ENCODE results near the gene PTPRN. TPM values are rescaled to one million over a fixed set of nuclear protein-coding genes. Genes with fewer than 3 reads are reported as not detected.

Gene PTPRN
- polyA plus RNA-seq, 2 of the 4 experiments (the other 2 are of a cell fraction): 0.44 to 1.1 TPM

GRCh38 chr2:219249203-219249980 is 59.8 kb downstream of the PTPRN start (continued):
- TF ChIP-seq BCL3 (IDR thresholded peaks at IDR 0.05): 0 out of 3 replicates have a peak, but pooled peaks have one; percentile 21
- no peak for TF ChIP-seq HEYL (CRISPR knock-in tag; IDR thresholded peaks at IDR 0.05)
- TF ChIP-seq ZC3H11A (IDR thresholded peaks at IDR 0.05): no peak
- TF ChIP-seq NPAS2 (CRISPR knock-in tag; IDR thresholded peaks at IDR 0.05; ENCODE audit: borderline replicate concordance): no peak
- no peak for TF ChIP-seq E2F6 (IDR thresholded peaks at IDR 0.05; ENCODE audit: borderline replicate concordance, low read depth)
- TF ChIP-seq NFE2L2 (conservative IDR thresholded peaks at IDR 0.05; ENCODE audit: low read length): no peak
- no peak for TF ChIP-seq PHF8 (IDR thresholded peaks at IDR 0.05; ENCODE audit: borderline replicate concordance, low read depth)
- TF ChIP-seq RAD21 (conservative IDR thresholded peaks at IDR 0.05 in 1 of 2, IDR thresholded peaks at IDR 0.05 in 1 of 2): peak in 1 of 2 experiments; percentile 27; a peak in 2 of 5 replicates
- no peak for TF ChIP-seq HOXB5 (CRISPR knock-in tag; IDR thresholded peaks at IDR 0.05)
- TF ChIP-seq MAFK (IDR thresholded peaks at IDR 0.05; ENCODE audit: partially characterized antibody): peak; percentile 35
- no peak for TF ChIP-seq CHD4 (IDR thresholded peaks at IDR 0.05; ENCODE audit: borderline replicate concordance)
- TF ChIP-seq TP53 (CRISPR knock-in tag; IDR thresholded peaks at IDR 0.05): no peak
- no peak for TF ChIP-seq ZFP36 (IDR thresholded peaks at IDR 0.05; ENCODE audit: borderline replicate concordance, partially characterized antibody)
- TF ChIP-seq MYC (IDR thresholded peaks at IDR 0.05; ENCODE audit: borderline replicate concordance, low read length): no peak; the same call in 1 of the 2 replicates
- TF ChIP-seq ZNF302 (CRISPR knock-in tag; IDR thresholded peaks at IDR 0.05): no peak
- TF ChIP-seq HOXB13 (CRISPR knock-in tag; IDR thresholded peaks at IDR 0.05; ENCODE audit: low read depth): no peak
- TF ChIP-seq ATOH8 (CRISPR knock-in tag; IDR thresholded peaks at IDR 0.05; ENCODE audit: low read depth): 0 out of 2 replicates have a peak, but pooled peaks have one; percentile 41
- TF ChIP-seq MAZ (IDR thresholded peaks at IDR 0.05; ENCODE audit: borderline replicate concordance, low read depth, low read length): no peak
- TF ChIP-seq EHMT2 (IDR thresholded peaks at IDR 0.05; ENCODE audit: low read depth): no peak
- TF ChIP-seq HMGXB4 (CRISPR knock-in tag; IDR thresholded peaks at IDR 0.05; ENCODE audit: borderline replicate concordance): no peak
- no peak; the same call in 1 of the 2 replicates for TF ChIP-seq PBX3 (IDR thresholded peaks at IDR 0.05)
- no peak for TF ChIP-seq ZSCAN20 (CRISPR knock-in tag; IDR thresholded peaks at IDR 0.05)
- no peak for TF ChIP-seq SMC3 (IDR thresholded peaks at IDR 0.05)
- no peak for TF ChIP-seq RNF2 (IDR thresholded peaks at IDR 0.05; ENCODE audit: borderline replicate concordance, low read depth)
- TF ChIP-seq HES2 (IDR thresholded peaks at IDR 0.05): no peak
- TF ChIP-seq FOSL2 (IDR thresholded peaks at IDR 0.05): no peak
- 0 out of 2 replicates have a peak, but pooled peaks have one; percentile 29 for TF ChIP-seq FOSL2 (CRISPR knock-in tag; IDR thresholded peaks at IDR 0.05)
- no peak for TF ChIP-seq HDAC2 (IDR thresholded peaks at IDR 0.05)
- no peak for TF ChIP-seq RFX5 (IDR thresholded peaks at IDR 0.05)
